Activated T-helper 2 cell treated with anti-CD3 and anti-CD28 coated beads, Interferon-gamma antibody, Interleukin-2, Interleukin-4, amounts not matched to agents 10 μg/mL and 5 μg/mL and 100 μg/mL, durations not matched to agents 14 hours and 24 hours and 36 hours (primary cell): Measurements from ENCODE around the gene MAP2. TPM values are rescaled to one million over a fixed set of nuclear protein-coding genes. Genes with fewer than 3 reads are reported as not detected.
"Not testable (repeated sequence)": the region's sequence is repeated elsewhere in the genome, so short reads cannot be mapped to it uniquely, and the experiment has no call there.

Experiments
- DNase-seq: peaks from one replicate; pipeline ENCODE4 v3.0.0; 2021; ENCODE audit warnings: low spot score
- H3K27ac Mint-ChIP-seq: one replicate; pipeline ENCODE4 v1.8.0; 2021; ENCODE audit warnings: mixed read lengths
- H3K27me3 Mint-ChIP-seq: one replicate; pipeline ENCODE4 v1.8.0; 2021; ENCODE audit warnings: low read depth, mixed read lengths
- H3K36me3 Mint-ChIP-seq: one replicate; pipeline ENCODE4 v1.8.0; 2021; ENCODE audit warnings: low read depth, mixed read lengths
- H3K4me1 Mint-ChIP-seq: one replicate; pipeline ENCODE4 v1.8.0; 2021; ENCODE audit warnings: low read depth, mixed read lengths
- H3K4me3 Mint-ChIP-seq: one replicate; pipeline ENCODE4 v1.8.0; 2021; ENCODE audit warnings: low read depth, mild to moderate bottlenecking, moderate library complexity, mixed read lengths
- H3K9me3 Mint-ChIP-seq: one replicate; pipeline ENCODE4 v1.8.0; 2021; ENCODE audit warnings: mixed read lengths
- intact Hi-C: fragments of 100-400 bp; cut with micrococcal nuclease; formaldehyde crosslinking; loops from one replicate; pipeline ENCODE4 v1.15.1; 2023
- total RNA-seq: library from RNA; stranded (reverse); gene quantifications from 2 replicates; pipeline ENCODE4 v1.2.3, GENCODE V29; 2022

The MAP2 gene
- total RNA-seq, 1 donor from 2014 or later: not detected

GRCh38 chr2:209471037-209471436, 47.2 kb downstream of the MAP2 start:
- H3K36me3 Mint-ChIP-seq: no peaks in the 10 kb centered on the region
- H3K9me3 Mint-ChIP-seq: no peaks in the 10 kb centered on the region
- H3K27ac Mint-ChIP-seq: no peak overlapping the region
- no peak overlapping the region for H3K4me3 Mint-ChIP-seq
- no peak for DNase-seq
- no peaks in the 10 kb centered on the region for H3K27me3 Mint-ChIP-seq
- intact Hi-C loops: no loop called here
- no peaks in the 10 kb centered on the region for H3K4me1 Mint-ChIP-seq

- intact Hi-C loops: no loop called here
- Mint-ChIP-seq H3K27me3 (no peaks in the 10 kb centered on the region), H3K9me3 (no peaks in the 10 kb centered on the region), H3K27ac (no peak overlapping the region), H3K36me3 (no peaks in the 10 kb centered on the region), H3K4me1 (no peaks in the 10 kb centered on the region), H3K4me3 (no peak overlapping the region)
- DNase-seq: no peak
These were observed 48.4 kb downstream of the MAP2 start for GRCh38 chr2:209472112-209472832.

- intact Hi-C loops: no loop called here
- H3K4me3 Mint-ChIP-seq: no peak overlapping the region
- no peak overlapping the region for H3K27ac Mint-ChIP-seq
- no peak for DNase-seq
- H3K4me1 Mint-ChIP-seq: no peaks in the 10 kb centered on the region
- H3K36me3 Mint-ChIP-seq: no peaks in the 10 kb centered on the region
- H3K9me3 Mint-ChIP-seq: no peaks in the 10 kb centered on the region
- H3K27me3 Mint-ChIP-seq: no peaks in the 10 kb centered on the region
These were observed 49.0 kb downstream of the MAP2 start for GRCh38 chr2:209472871-209473270.

- intact Hi-C loops: no loop called here
- Mint-ChIP-seq H3K27me3 (no peaks in the 10 kb centered on the region), H3K27ac (no peak overlapping the region), H3K4me3 (no peak overlapping the region), H3K4me1 (no peaks in the 10 kb centered on the region), H3K9me3 (no peaks in the 10 kb centered on the region), H3K36me3 (no peaks in the 10 kb centered on the region)
- no peak for DNase-seq
These were observed 50.1 kb downstream of the MAP2 start for GRCh38 chr2:209473930-209474419.

- no peak overlapping the region for H3K27ac Mint-ChIP-seq
- no peaks in the 10 kb centered on the region for H3K36me3 Mint-ChIP-seq
- no peaks in the 10 kb centered on the region for H3K27me3 Mint-ChIP-seq
- intact Hi-C loops: no loop called here
- DNase-seq: no peak
- no peak overlapping the region for H3K4me3 Mint-ChIP-seq
- no peaks in the 10 kb centered on the region for H3K9me3 Mint-ChIP-seq
- no peaks in the 10 kb centered on the region for H3K4me1 Mint-ChIP-seq
These were observed 51.1 kb downstream of the MAP2 start for GRCh38 chr2:209474960-209475359.

GRCh38 chr2:209476367-209477208, 52.7 kb downstream of the MAP2 start:
- Mint-ChIP-seq H3K4me1 (no peaks in the 10 kb centered on the region), H3K36me3 (no peaks in the 10 kb centered on the region), H3K27me3 (no peaks in the 10 kb centered on the region), H3K27ac (no peak overlapping the region), H3K4me3 (no peak overlapping the region), H3K9me3 (no peaks in the 10 kb centered on the region)
- intact Hi-C loops: no loop called here
- no peak for DNase-seq

- H3K36me3 Mint-ChIP-seq, H3K27me3 Mint-ChIP-seq, H3K4me3 Mint-ChIP-seq, H3K4me1 Mint-ChIP-seq, H3K27ac Mint-ChIP-seq, intact Hi-C loops, H3K9me3 Mint-ChIP-seq, DNase-seq: not testable (repeated sequence)
These were observed 68.4 kb downstream of the MAP2 start for GRCh38 chr2:209492296-209492695.

- H3K27ac Mint-ChIP-seq, DNase-seq, H3K27me3 Mint-ChIP-seq, H3K4me3 Mint-ChIP-seq, H3K36me3 Mint-ChIP-seq, H3K9me3 Mint-ChIP-seq, intact Hi-C loops, H3K4me1 Mint-ChIP-seq: not testable (repeated sequence)
These were observed 71.3 kb downstream of the MAP2 start for GRCh38 chr2:209495068-209495620.

GRCh38 chr2:209495855-209496585, 72.2 kb downstream of the MAP2 start:
- Mint-ChIP-seq H3K9me3 (peaks cover under 1% of the 10 kb centered on the region), H3K4me3 (no peak overlapping the region), H3K4me1 (no peaks in the 10 kb centered on the region), H3K27me3 (no peaks in the 10 kb centered on the region), H3K27ac (no peak overlapping the region), H3K36me3 (no peaks in the 10 kb centered on the region)
- intact Hi-C loops: no loop called here
- DNase-seq: no peak

- intact Hi-C loops: no loop called here
- H3K27ac Mint-ChIP-seq: no peak overlapping the region
These were observed 72.7 kb downstream of the MAP2 start for GRCh38 chr2:209496586-209496982.

GRCh38 chr2:209498614-209499013, 74.8 kb downstream of the MAP2 start:
- Mint-ChIP-seq H3K4me1 (no peaks in the 10 kb centered on the region), H3K9me3 (no peaks in the 10 kb centered on the region), H3K36me3 (no peaks in the 10 kb centered on the region), H3K4me3 (no peak overlapping the region), H3K27me3 (no peaks in the 10 kb centered on the region), H3K27ac (no peak overlapping the region)
- DNase-seq: no peak
- intact Hi-C loops: no loop called here

More at GRCh38 chr2:209496586-209496982, 72.7 kb downstream of the MAP2 start:
- no peaks in the 10 kb centered on the region for H3K36me3 Mint-ChIP-seq
- H3K27me3 Mint-ChIP-seq: no peaks in the 10 kb centered on the region
- no peak for DNase-seq
- H3K4me3 Mint-ChIP-seq: no peak overlapping the region
- no peaks in the 10 kb centered on the region for H3K4me1 Mint-ChIP-seq
- no peaks in the 10 kb centered on the region for H3K9me3 Mint-ChIP-seq

GRCh38 chr2:209499069-209499468, 75.2 kb downstream of the MAP2 start:
- H3K9me3 Mint-ChIP-seq: no peaks in the 10 kb centered on the region

More at GRCh38 chr2:209499069-209499468, 75.2 kb downstream of the MAP2 start:
- Mint-ChIP-seq H3K4me1 (no peaks in the 10 kb centered on the region), H3K36me3 (no peaks in the 10 kb centered on the region), H3K4me3 (no peak overlapping the region), H3K27ac (no peak overlapping the region), H3K27me3 (no peaks in the 10 kb centered on the region)
- DNase-seq: no peak
- intact Hi-C loops: no loop called here
